ENCODE data around the gene MYPN. TPM values are rescaled to one million over a fixed set of nuclear protein-coding genes. Genes with fewer than 3 reads are reported as not detected.

The MYPN gene
- total RNA-seq, 1 donor from 2014 or later: 1.0 TPM

DNA sequence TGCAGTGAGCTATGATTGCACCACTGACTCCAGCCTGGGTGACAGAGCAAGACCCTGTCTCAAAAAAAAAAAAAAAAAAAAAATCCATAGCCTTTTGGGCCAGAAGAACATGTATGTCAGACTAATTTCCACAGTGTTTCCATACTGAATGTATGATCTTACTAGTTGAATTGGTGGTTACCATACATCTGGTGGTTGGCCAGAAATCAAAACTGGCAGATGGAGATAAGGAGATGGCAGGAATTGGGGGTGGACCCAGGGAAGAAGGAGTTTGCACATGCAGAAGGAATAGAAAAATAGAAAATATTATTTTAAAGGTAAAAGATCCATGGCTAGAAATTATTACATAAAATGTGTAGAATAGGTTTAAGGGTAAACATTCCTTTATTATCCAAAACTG, 126.3 kb downstream of the MYPN start:
- H3K27me3 Mint-ChIP-seq (ENCODE audit: unreplicated experiment): peaks cover 27% of the 10 kb centered on the region
- H3K27ac Mint-ChIP-seq (ENCODE audit: unreplicated experiment): no peak overlapping the region
- no peak for TF ChIP-seq CTCF (IDR thresholded peaks at IDR 0.05)
- no peaks in the 10 kb centered on the region for H3K36me3 Mint-ChIP-seq (ENCODE audit: unreplicated experiment)
- peaks cover 10% of the 10 kb centered on the region for H3K4me1 Mint-ChIP-seq (ENCODE audit: unreplicated experiment)
- H3K4me3 Mint-ChIP-seq (ENCODE audit: unreplicated experiment): no peak overlapping the region
- no peaks in the 10 kb centered on the region for H3K9me3 Mint-ChIP-seq (ENCODE audit: unreplicated experiment)
- no peak for DNase-seq (ENCODE audit: extremely low spot score, unreplicated experiment)

GRCh38 chr10:68237173-68237572, 127.9 kb downstream of the MYPN start:
- Mint-ChIP-seq H3K36me3 (ENCODE audit: unreplicated experiment) (no peaks in the 10 kb centered on the region), H3K4me3 (ENCODE audit: unreplicated experiment) (no peak overlapping the region), H3K27me3 (ENCODE audit: unreplicated experiment) (peaks cover 21% of the 10 kb centered on the region), H3K4me1 (ENCODE audit: unreplicated experiment) (peaks cover 3% of the 10 kb centered on the region), H3K27ac (ENCODE audit: unreplicated experiment) (no peak overlapping the region), H3K9me3 (ENCODE audit: unreplicated experiment) (no peaks in the 10 kb centered on the region)
- DNase-seq (ENCODE audit: extremely low spot score, unreplicated experiment): no peak
- TF ChIP-seq CTCF (IDR thresholded peaks at IDR 0.05): no peak

DNA sequence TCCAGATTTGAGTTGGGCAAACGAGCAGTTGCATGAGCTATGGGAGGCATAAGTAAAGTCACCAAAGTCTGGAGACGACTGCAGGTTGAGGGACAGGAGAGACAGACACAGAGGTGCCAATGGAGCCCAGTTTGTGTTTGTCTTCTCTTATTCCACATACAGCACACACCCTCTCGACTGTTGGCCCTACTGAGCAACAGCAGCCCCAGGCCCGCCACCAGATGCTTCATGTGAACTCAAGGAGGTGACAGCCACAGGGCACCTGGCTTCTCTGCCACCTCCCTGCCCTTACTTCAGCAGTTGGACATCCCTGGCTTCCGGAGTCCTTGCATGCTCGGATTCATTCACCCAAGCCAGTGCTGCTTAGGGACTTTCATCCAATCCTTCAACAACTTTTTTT, 129.1 kb downstream of the MYPN start:
- Mint-ChIP-seq H3K27ac (ENCODE audit: unreplicated experiment) (no peak overlapping the region), H3K36me3 (ENCODE audit: unreplicated experiment) (no peaks in the 10 kb centered on the region), H3K4me1 (ENCODE audit: unreplicated experiment) (peaks cover 3% of the 10 kb centered on the region), H3K9me3 (ENCODE audit: unreplicated experiment) (no peaks in the 10 kb centered on the region), H3K27me3 (ENCODE audit: unreplicated experiment) (peaks cover 14% of the 10 kb centered on the region), H3K4me3 (ENCODE audit: unreplicated experiment) (no peak overlapping the region)
- no peak for TF ChIP-seq CTCF (IDR thresholded peaks at IDR 0.05)
- DNase-seq (ENCODE audit: extremely low spot score, unreplicated experiment): no peak

DNA sequence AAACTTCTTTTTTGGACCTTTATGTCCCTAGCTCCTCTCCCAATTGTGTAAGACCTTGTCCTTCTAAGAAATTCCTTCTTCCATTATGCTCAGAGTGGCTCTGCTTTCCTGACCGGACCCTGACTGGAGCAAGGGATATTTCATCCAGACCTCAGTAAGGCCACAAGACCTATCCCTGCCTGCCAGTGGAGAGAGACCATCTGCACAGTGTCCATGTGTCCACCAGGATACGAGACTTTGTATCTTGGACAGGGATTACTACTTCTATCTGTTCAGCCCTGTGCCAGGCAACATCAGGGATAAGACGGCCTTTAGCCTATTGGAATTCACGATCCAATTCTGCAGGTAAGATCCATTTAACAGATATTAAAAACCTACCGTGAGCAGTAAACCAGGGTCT, 129.8 kb downstream of the MYPN start:
- no peak for DNase-seq (ENCODE audit: extremely low spot score, unreplicated experiment)
- no peaks in the 10 kb centered on the region for H3K36me3 Mint-ChIP-seq (ENCODE audit: unreplicated experiment)
- H3K27me3 Mint-ChIP-seq (ENCODE audit: unreplicated experiment): peaks cover 12% of the 10 kb centered on the region
- no peak for TF ChIP-seq CTCF (IDR thresholded peaks at IDR 0.05)
- H3K4me1 Mint-ChIP-seq (ENCODE audit: unreplicated experiment): peaks cover 3% of the 10 kb centered on the region
- no peaks in the 10 kb centered on the region for H3K9me3 Mint-ChIP-seq (ENCODE audit: unreplicated experiment)
- no peak overlapping the region for H3K27ac Mint-ChIP-seq (ENCODE audit: unreplicated experiment)
- no peak overlapping the region for H3K4me3 Mint-ChIP-seq (ENCODE audit: unreplicated experiment)

DNA sequence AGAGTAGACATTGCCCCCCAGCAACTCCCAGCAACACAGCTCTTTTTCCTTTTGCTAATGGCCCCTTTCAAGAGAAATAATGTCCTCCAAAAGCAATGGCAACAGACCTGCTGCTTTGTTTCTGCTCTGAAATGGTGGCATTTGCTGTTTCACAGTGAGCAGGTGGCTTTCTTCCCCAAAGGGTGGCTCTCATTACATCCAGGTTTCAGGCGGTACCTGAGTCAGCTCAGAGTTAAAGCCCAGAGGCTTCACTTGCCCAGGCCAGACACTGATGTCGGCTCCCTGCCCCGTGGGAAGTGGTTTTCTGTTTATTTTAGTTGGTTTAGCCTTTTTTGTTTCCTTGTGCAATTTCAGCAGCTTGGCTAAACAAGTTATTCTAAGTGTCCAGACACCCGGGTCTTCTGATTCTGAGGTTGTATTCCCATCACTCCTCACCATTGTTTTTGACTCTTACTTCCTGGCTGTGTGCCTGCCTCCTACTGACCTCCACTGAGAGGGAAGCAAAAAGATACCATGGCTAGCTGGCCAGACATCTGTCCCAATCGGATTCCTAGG, 130.4 kb downstream of the MYPN start:
- Mint-ChIP-seq H3K36me3 (ENCODE audit: unreplicated experiment) (no peaks in the 10 kb centered on the region), H3K27me3 (ENCODE audit: unreplicated experiment) (peaks cover 11% of the 10 kb centered on the region), H3K9me3 (ENCODE audit: unreplicated experiment) (no peaks in the 10 kb centered on the region), H3K4me1 (ENCODE audit: unreplicated experiment) (peaks cover 3% of the 10 kb centered on the region), H3K27ac (ENCODE audit: unreplicated experiment) (no peak overlapping the region), H3K4me3 (ENCODE audit: unreplicated experiment) (no peak overlapping the region)
- no peak for TF ChIP-seq CTCF (IDR thresholded peaks at IDR 0.05)
- DNase-seq (ENCODE audit: extremely low spot score, unreplicated experiment): no peak

Measured in osteocyte (in vitro differentiated cells).